WTC11 (cell line): ENCODE results near the gene DNPH1. TPM values are rescaled to one million over a fixed set of nuclear protein-coding genes. Genes with fewer than 3 reads are reported as not detected.

Source experiments
- ATAC-seq: fragments of 200-7000 bp; cut with Tn5 transposase; 2 replicates; pipeline ENCODE4 v1.10.0; 2021; ENCODE audit warnings: mild to moderate bottlenecking, moderate library complexity
- CTCF ChIA-PET: fragments of 300-600 bp; sonication (Branson Sonifier 250); formaldehyde crosslinking; loops from one replicate; lab custom pipeline; 2021; ENCODE audit warnings: antibody characterized with exemption; lab: Charles Lee
- POLR2A ChIA-PET: fragments of 350-600 bp; sonication (Branson Sonifier 250); formaldehyde crosslinking; loops from one replicate; lab custom pipeline; 2021; ENCODE audit warnings: antibody characterized with exemption; lab: Charles Lee
- DNase-seq: peaks from one replicate; pipeline ENCODE4 v3.0.0; 2021; ENCODE audit warnings: low spot score
- H3K27ac Mint-ChIP-seq: 2 replicates; pipeline ENCODE4 v1.8.0; 2021; ENCODE audit warnings: mixed read lengths
- H3K27me3 Mint-ChIP-seq: 2 replicates; pipeline ENCODE4 v1.8.0; 2021; ENCODE audit warnings: low read depth, mild to moderate bottlenecking, moderate library complexity, mixed read lengths
- H3K36me3 Mint-ChIP-seq: 2 replicates; pipeline ENCODE4 v1.8.0; 2021; ENCODE audit warnings: mixed read lengths
- H3K4me1 Mint-ChIP-seq: 2 replicates; pipeline ENCODE4 v1.8.0; 2022; ENCODE audit warnings: mixed read lengths
- H3K4me3 Mint-ChIP-seq: 2 replicates; pipeline ENCODE4 v1.8.0; 2021; ENCODE audit warnings: mild to moderate bottlenecking, moderate library complexity, mixed read lengths
- H3K9me3 Mint-ChIP-seq: 2 replicates; pipeline ENCODE4 v1.8.0; 2021; ENCODE audit warnings: mixed read lengths
- ATF3 ChIP-seq: sonication (generic); formaldehyde crosslinking; conservative IDR thresholded peaks from 2 replicates; pipeline ENCODE4 v1.8.1; 2022; ENCODE audit warnings: mild to moderate bottlenecking, missing genetic modification reagents
- CTCF ChIP-seq: fragments of 200-600 bp; IDR thresholded peaks from 2 replicates; pipeline ENCODE4 v1.8.0; 2022; ENCODE audit warnings: antibody characterized with exemption
- E2F1 ChIP-seq: sonication (generic); formaldehyde crosslinking; IDR thresholded peaks from 2 replicates; pipeline ENCODE4 v1.8.0; 2022; ENCODE audit warnings: mild to moderate bottlenecking, missing genetic modification reagents
- E2F5 ChIP-seq: sonication (generic); formaldehyde crosslinking; IDR thresholded peaks from 2 replicates; pipeline ENCODE4 v1.8.1; 2022; ENCODE audit warnings: mild to moderate bottlenecking, moderate library complexity, missing genetic modification reagents
- ETV6 ChIP-seq: sonication (generic); formaldehyde crosslinking; IDR thresholded peaks from 2 replicates; pipeline ENCODE4 v1.8.1; 2022; ENCODE audit warnings: mild to moderate bottlenecking, missing genetic modification reagents
- FOXK1 ChIP-seq: sonication (generic); formaldehyde crosslinking; IDR thresholded peaks from 2 replicates; pipeline ENCODE4 v1.8.0; 2022; ENCODE audit warnings: mild to moderate bottlenecking, moderate library complexity, missing genetic modification reagents
- FOXP4 ChIP-seq: sonication (generic); formaldehyde crosslinking; IDR thresholded peaks from 2 replicates; pipeline ENCODE4 v1.8.0; 2022; ENCODE audit warnings: mild to moderate bottlenecking, missing genetic modification reagents
- GTF2I ChIP-seq: fragments of 250-450 bp; sonication (Bioruptor Pico); conservative IDR thresholded peaks from 2 replicates; pipeline ENCODE4 v1.4.0; 2021; ENCODE audit warnings: mild to moderate bottlenecking
- MLX ChIP-seq: sonication (generic); formaldehyde crosslinking; IDR thresholded peaks from 2 replicates; pipeline ENCODE4 v1.8.1; 2023; ENCODE audit warnings: mild to moderate bottlenecking, missing genetic modification reagents, moderate library complexity
- MYBL2 ChIP-seq: sonication (generic); formaldehyde crosslinking; IDR thresholded peaks from 2 replicates; pipeline ENCODE4 v1.8.1; 2023; ENCODE audit warnings: mild to moderate bottlenecking, moderate library complexity, missing genetic modification reagents
- NR2C2 ChIP-seq: sonication (generic); formaldehyde crosslinking; IDR thresholded peaks from 2 replicates; pipeline ENCODE4 v1.8.0; 2022; ENCODE audit warnings: mild to moderate bottlenecking, missing genetic modification reagents
- NR3C1 ChIP-seq: sonication (generic); formaldehyde crosslinking; conservative IDR thresholded peaks from 2 replicates; pipeline ENCODE4 v1.8.1; 2023; ENCODE audit warnings: low read depth, mild to moderate bottlenecking, missing genetic modification reagents
- PREB ChIP-seq: sonication (generic); formaldehyde crosslinking; IDR thresholded peaks from 2 replicates; pipeline ENCODE4 v1.8.1; 2022; ENCODE audit warnings: mild to moderate bottlenecking, missing genetic modification reagents, moderate library complexity, borderline replicate concordance
- RORB ChIP-seq: fragments of 250-450 bp; sonication (Bioruptor Pico); IDR thresholded peaks from 2 replicates; pipeline ENCODE4 v1.9.0; 2021; ENCODE audit warnings: mild to moderate bottlenecking
- ZBTB43 ChIP-seq: sonication (generic); formaldehyde crosslinking; IDR thresholded peaks from 2 replicates; pipeline ENCODE4 v1.8.1; 2023; ENCODE audit warnings: mild to moderate bottlenecking, missing genetic modification reagents
- ZNF263 ChIP-seq: sonication (generic); formaldehyde crosslinking; IDR thresholded peaks from 2 replicates; pipeline ENCODE4 v1.8.1; 2022; ENCODE audit warnings: low read depth, mild to moderate bottlenecking, moderate library complexity, missing genetic modification reagents
- ZNF512 ChIP-seq: sonication (generic); formaldehyde crosslinking; IDR thresholded peaks from 2 replicates; pipeline ENCODE4 v1.8.1; 2022; ENCODE audit warnings: missing genetic modification reagents, borderline replicate concordance
- ZNF671 ChIP-seq: fragments of 250-450 bp; sonication (Bioruptor Pico); IDR thresholded peaks from 2 replicates; pipeline ENCODE4 v1.8.0; 2021; ENCODE audit warnings: mild to moderate bottlenecking
- ZSCAN18 ChIP-seq: fragments of 250-450 bp; sonication (Bioruptor Pico); IDR thresholded peaks from 2 replicates; pipeline ENCODE4 v2.1.2; 2022; ENCODE audit warnings: mild to moderate bottlenecking, moderate library complexity
- total RNA-seq: library from RNA; stranded (reverse); gene quantifications from 3 replicates; pipeline ENCODE4 v1.2.3, GENCODE V29; 2021

Gene DNPH1
- total RNA-seq, 1 experiment from 2014 or later = 48.4 TPM

- H3K36me3 Mint-ChIP-seq = peaks cover 4% of the 10 kb centered on the region; the same call in 1 of the 2 replicates
- no peak overlapping the region for H3K4me3 Mint-ChIP-seq
- DNase-seq = no peak
- H3K27ac Mint-ChIP-seq = no peak overlapping the region
- TF ChIP-seq E2F1 (CRISPR knock-in tag) (no peak), ATF3 (CRISPR knock-in tag) (no peak), ZNF671 (CRISPR knock-in tag) (no peak), RORB (CRISPR knock-in tag) (no peak), MLX (no peak), ZNF512 (no peak), ETV6 (CRISPR knock-in tag) (no peak), ZSCAN18 (no peak), E2F5 (CRISPR knock-in tag) (no peak), CTCF (no peak), NR2C2 (CRISPR knock-in tag) (no peak), FOXP4 (CRISPR knock-in tag) (no peak), ZNF263 (CRISPR knock-in tag) (no peak), FOXK1 (no peak), PREB (CRISPR knock-in tag) (no peak), NR3C1 (CRISPR knock-in tag) (no peak), MYBL2 (CRISPR knock-in tag) (no peak), ZBTB43 (CRISPR knock-in tag) (no peak), GTF2I (CRISPR knock-in tag) (no peak)
- no peak for ATAC-seq
- ChIA-PET CTCF (no interaction called here), POLR2A (no interaction called here)
- no peaks in the 10 kb centered on the region for H3K27me3 Mint-ChIP-seq
- H3K9me3 Mint-ChIP-seq = no peaks in the 10 kb centered on the region
- peaks cover 8% of the 10 kb centered on the region; the same call in 1 of the 2 replicates for H3K4me1 Mint-ChIP-seq
These were observed 6.7 kb downstream of the DNPH1 start for GRCh38 chr6:43222418-43223059.
